RCC 7860 (cell line): ENCODE results near the gene PGAP1.

Experiments used
- DNase-seq: peaks from one replicate; pipeline ENCODE4 v3.0.0-alpha.2; 2015; ENCODE audit warnings: low spot score
- FAIRE-seq: peaks from 2 replicates; lab custom pipeline; 2012; peaks lifted over from hg19 to GRCh38; lab: Jason Lieb, UNC

Gene PGAP1

GRCh38 chr2:196804381-196804780 lies 122.1 kb downstream of the PGAP1 start:
- DNase-seq: no peak
- FAIRE-seq: no peak

- no peak for FAIRE-seq
- DNase-seq: no peak
Measured at GRCh38 chr2:196802401-196802800, 124.1 kb downstream of the PGAP1 start.

- DNase-seq: no peak
- no peak for FAIRE-seq
Measured at GRCh38 chr2:196801674-196802261, 124.7 kb downstream of the PGAP1 start.

GRCh38 chr2:196798980-196799379 lies 127.5 kb downstream of the PGAP1 start:
- DNase-seq: no peak

GRCh38 chr2:196792865-196793264 lies 133.6 kb downstream of the PGAP1 start:
- no peak for FAIRE-seq
- DNase-seq: no peak

More at GRCh38 chr2:196798980-196799379, 127.5 kb downstream of the PGAP1 start:
- no peak for FAIRE-seq

GRCh38 chr2:196783431-196784094 lies 142.9 kb downstream of the PGAP1 start:
- FAIRE-seq (peak; percentile 67), DNase-seq (peak; percentile 23)
